H1 (cell line): ENCODE measurements around the gene OR6C75. TPM values are rescaled to one million over a fixed set of nuclear protein-coding genes. Genes with fewer than 3 reads are reported as not detected.

Source experiments
- CTCF ChIA-PET: fragments of 300-600 bp; sonication (Branson Sonifier 250); formaldehyde crosslinking; loops from one replicate; lab custom pipeline; 2021; ENCODE audit not compliant: partially characterized antibody; lab: Charles Lee
- POLR2A ChIA-PET: fragments of 300-600 bp; sonication (Branson Sonifier 250); formaldehyde crosslinking; loops from one replicate; lab custom pipeline; 2021; ENCODE audit warnings: inconsistent platforms; ENCODE audit not compliant: partially characterized antibody; lab: Charles Lee
- DNase-seq, 2 experiments: peaks; one replicate each; pipeline versions ENCODE4 v3.0.0 to v3.0.0-alpha.2; 2010 to 2022; ENCODE audit warnings: low spot score in 2 of 2, low read depth in 1 of 2, mixed read lengths in 1 of 2
- FAIRE-seq: peaks from 2 replicates; lab custom pipeline; 2011; peaks lifted over from hg19 to GRCh38; lab: Jason Lieb, UNC
- H2AFZ ChIP-seq: 2 replicates; pipeline ENCODE4 v1.8.1; 2012; ENCODE audit warnings: low read length, inconsistent platforms
- H2AK5ac ChIP-seq: 2 replicates; pipeline ENCODE4 v1.6.1; 2013; ENCODE audit warnings: low read depth, low read length
- H2BK120ac ChIP-seq: replicated peaks from 2 replicates; pipeline ENCODE3; 2013; ENCODE audit warnings: low read depth, low read length, inconsistent platforms
- H2BK12ac ChIP-seq: 2 replicates; pipeline ENCODE4 v1.6.1; 2013; ENCODE audit warnings: low read depth, low read length
- H2BK15ac ChIP-seq: 2 replicates; pipeline ENCODE4 v1.6.1; 2013; ENCODE audit warnings: low read length
- H2BK20ac ChIP-seq: 2 replicates; pipeline ENCODE4 v1.6.1; 2013; ENCODE audit warnings: low read length
- H2BK5ac ChIP-seq: 2 replicates; pipeline ENCODE4 v1.6.1; 2013; ENCODE audit warnings: low read depth, low read length
- H3K14ac ChIP-seq: 2 replicates; pipeline ENCODE4 v1.6.1; 2013; ENCODE audit warnings: inconsistent platforms; ENCODE audit not compliant: insufficient read length
- H3K18ac ChIP-seq: 2 replicates; pipeline ENCODE4 v1.6.1; 2013; ENCODE audit warnings: low read length; ENCODE audit errors: extremely low read depth
- H3K23ac ChIP-seq: 2 replicates; pipeline ENCODE4 v1.6.1; 2013; ENCODE audit warnings: inconsistent platforms; ENCODE audit not compliant: insufficient read length
- H3K23me2 ChIP-seq: 2 replicates; pipeline ENCODE4 v1.6.1; 2013; ENCODE audit warnings: low read depth, low read length
- H3K27ac ChIP-seq: 2 replicates; pipeline ENCODE4 v1.6.1; 2011; ENCODE audit warnings: low read depth, low read length, inconsistent platforms
- H3K27me3 ChIP-seq, 4 experiments: replicated peaks in 1 of 4; 1 replicate in 1 of 4; 2 replicates in 3 of 4; pipeline versions ENCODE4 v1.6.1 to v1.8.1; 2011 to 2013; ENCODE audit warnings: low read length in 3 of 4, mild to moderate bottlenecking in 3 of 4, inconsistent platforms in 2 of 4, mixed read lengths in 2 of 4, moderate library complexity in 1 of 4; ENCODE audit not compliant: control insufficient read depth in 3 of 4, insufficient read depth in 3 of 4; ENCODE audit errors: extremely low read depth in 1 of 4
- H3K36me3 ChIP-seq, 4 experiments: 2 replicates each; pipeline versions ENCODE4 v1.6.1 to v1.8.1; 2011 to 2013; ENCODE audit warnings: mild to moderate bottlenecking in 4 of 4, low read length in 3 of 4, moderate library complexity in 2 of 4, control low read depth in 1 of 4, inconsistent platforms in 1 of 4; ENCODE audit not compliant: insufficient read depth in 4 of 4, control insufficient read depth in 2 of 4
- H3K4ac ChIP-seq: replicated peaks from 2 replicates; pipeline ENCODE3; 2013; ENCODE audit warnings: low read length, low read depth, mixed read lengths, inconsistent platforms; ENCODE audit not compliant: insufficient read length
- H3K4me1 ChIP-seq, 4 experiments: replicated peaks in 1 of 4; 1 replicate in 1 of 4; 2 replicates in 3 of 4; pipeline versions ENCODE4 v1.6.1 to v1.8.1; 2011 to 2013; ENCODE audit warnings: low read length in 3 of 4, inconsistent platforms in 2 of 4, mixed read lengths in 1 of 4; ENCODE audit not compliant: insufficient read depth in 4 of 4, control insufficient read depth in 3 of 4
- H3K4me2 ChIP-seq, 2 experiments: 2 replicates each; pipeline versions ENCODE4 v1.6.1 to v1.8.1; 2011 to 2013; ENCODE audit warnings: low read depth in 2 of 2, low read length in 2 of 2, control low read depth in 1 of 2, inconsistent platforms in 1 of 2, mild to moderate bottlenecking in 1 of 2; ENCODE audit not compliant: insufficient read depth in 1 of 2
- H3K4me3 ChIP-seq, 4 experiments: fragments of 200-600, 300-600 bp in 1 of 4; sonication (generic), shearing (Covaris generic), sonication (Bioruptor Twin) in 1 of 4; 2 replicates each; pipeline versions ENCODE4 v1.5.1 to v1.8.1; 2011 to 2016; ENCODE audit warnings: low read length in 4 of 4, low read depth in 3 of 4, control low read depth in 2 of 4, inconsistent platforms in 2 of 4, mild to moderate bottlenecking in 2 of 4, mixed read lengths in 1 of 4, moderate library complexity in 1 of 4; ENCODE audit not compliant: insufficient read depth in 2 of 4; ENCODE audit errors: extremely low read depth in 1 of 4
- H3K56ac ChIP-seq: replicated peaks from 2 replicates; pipeline ENCODE3; 2013; ENCODE audit warnings: low read depth, mild to moderate bottlenecking, mixed read lengths, low read length, inconsistent platforms; ENCODE audit not compliant: insufficient read length
- H3K79me1 ChIP-seq: 2 replicates; pipeline ENCODE4 v1.6.1; 2013; ENCODE audit warnings: low read depth, low read length, control low read depth
- H3K79me2 ChIP-seq, 2 experiments: 2 replicates each; pipeline versions ENCODE4 v1.6.1 to v1.8.1; 2012 to 2013; ENCODE audit warnings: low read length in 2 of 2, mild to moderate bottlenecking in 2 of 2, inconsistent platforms in 1 of 2; ENCODE audit not compliant: insufficient read depth in 2 of 2, control insufficient read depth in 1 of 2
- H3K9ac ChIP-seq, 4 experiments: replicated peaks in 1 of 4; 1 replicate in 1 of 4; 2 replicates in 3 of 4; pipeline versions ENCODE4 v1.6.1 to v1.8.1; 2011 to 2013; ENCODE audit warnings: low read depth in 3 of 4, low read length in 3 of 4, control low read depth in 2 of 4, mild to moderate bottlenecking in 2 of 4, moderate library complexity in 2 of 4, inconsistent platforms in 1 of 4; ENCODE audit errors: extremely low read depth in 1 of 4
- H3K9me3 ChIP-seq, 2 experiments: 2 replicates each; pipeline versions ENCODE4 v1.6.1 to v1.8.1; 2012 to 2013; ENCODE audit warnings: mild to moderate bottlenecking in 2 of 2, moderate library complexity in 2 of 2, control low read depth in 1 of 2, inconsistent platforms in 1 of 2, low read depth in 1 of 2, low read length in 1 of 2, mixed read lengths in 1 of 2; ENCODE audit not compliant: insufficient read depth in 2 of 2
- H4K20me1 ChIP-seq, 2 experiments: replicated peaks in 1 of 2; 2 replicates each; pipeline versions ENCODE3 to v1.8.1; 2011 to 2013; ENCODE audit warnings: inconsistent platforms in 2 of 2, low read length in 2 of 2, mild to moderate bottlenecking in 1 of 2; ENCODE audit not compliant: insufficient read depth in 2 of 2, control insufficient read depth in 1 of 2
- H4K5ac ChIP-seq: 2 replicates; pipeline ENCODE4 v1.6.1; 2013; ENCODE audit warnings: low read length, low read depth, mixed read lengths, inconsistent platforms; ENCODE audit not compliant: insufficient read length
- H4K8ac ChIP-seq: 2 replicates; pipeline ENCODE4 v1.8.0; 2013; ENCODE audit warnings: mild to moderate bottlenecking, moderate library complexity, low read length, inconsistent platforms; ENCODE audit not compliant: insufficient read depth; ENCODE audit errors: extremely low read depth
- H4K91ac ChIP-seq: replicated peaks from 2 replicates; pipeline ENCODE3; 2013; ENCODE audit warnings: low read length, mixed read lengths, inconsistent platforms; ENCODE audit not compliant: insufficient read length
- BRCA1 ChIP-seq: IDR thresholded peaks from 2 replicates; pipeline ENCODE4 v1.6.1; 2012; ENCODE audit warnings: low read depth, low read length, improper control_type of control experiment
- CEBPB ChIP-seq: IDR thresholded peaks from 2 replicates; pipeline ENCODE4 v1.6.1; 2012; ENCODE audit warnings: low read depth, low read length
- CHD1 ChIP-seq: IDR thresholded peaks from 2 replicates; pipeline ENCODE4 v1.6.1; 2012; ENCODE audit warnings: low read depth, low read length, improper control_type of control experiment
- EZH2 ChIP-seq: fragments of 200-600 bp; sonication (generic); IDR thresholded peaks from 2 replicates; pipeline ENCODE4 v1.7.1; 2012; ENCODE audit warnings: low read depth, mild to moderate bottlenecking, moderate library complexity, low read length, inconsistent platforms; ENCODE audit not compliant: severe bottlenecking
- GTF2F1 ChIP-seq: IDR thresholded peaks from 2 replicates; pipeline ENCODE4 v1.6.1; 2012; ENCODE audit warnings: low read depth, low read length, improper control_type of control experiment, borderline replicate concordance
- HDAC6 ChIP-seq: IDR thresholded peaks from one replicate; pipeline ENCODE4 v1.7.1; 2012; ENCODE audit warnings: low read depth, mild to moderate bottlenecking, inconsistent platforms, low read length, moderate library complexity
- JUN ChIP-seq: IDR thresholded peaks from 2 replicates; pipeline ENCODE4 v1.6.1; 2011; ENCODE audit warnings: low read depth, mild to moderate bottlenecking, improper control_type of control experiment, low read length
- JUND ChIP-seq: IDR thresholded peaks from 2 replicates; pipeline ENCODE4 v1.6.1; 2011; ENCODE audit warnings: mild to moderate bottlenecking, improper control_type of control experiment, low read length
- KDM4A ChIP-seq: IDR thresholded peaks from one replicate; pipeline ENCODE4 v1.7.1; 2012; ENCODE audit warnings: low read depth, mild to moderate bottlenecking, moderate library complexity, low read length, inconsistent platforms; ENCODE audit not compliant: severe bottlenecking
- KDM5A ChIP-seq: fragments of 200-600 bp; IDR thresholded peaks from 2 replicates; pipeline ENCODE4 v1.7.1; 2012; ENCODE audit warnings: mild to moderate bottlenecking, low read length, inconsistent platforms, mixed read lengths
- SP4 ChIP-seq: IDR thresholded peaks from 2 replicates; pipeline ENCODE4 v1.6.1; 2012; ENCODE audit warnings: low read length, inconsistent platforms
- TAF1 ChIP-seq: IDR thresholded peaks from 2 replicates; pipeline ENCODE4 v1.6.1; 2011; ENCODE audit warnings: mild to moderate bottlenecking, low read depth, low read length
- WGBS, 2 experiments: shearing (Covaris generic) in 1 of 2; methylation state at CpG; one replicate each; pipeline versions ENCODE4 v1.1.6 to v1.1.7; 2013 to 2015; ENCODE audit warnings: low lambda C conversion rate in 2 of 2, mixed read lengths in 2 of 2, inconsistent platforms in 1 of 2, low coverage in 1 of 2, missing lambda C conversion rate in 1 of 2; ENCODE audit not compliant: insufficient replicate concordance in 2 of 2, insufficient coverage in 1 of 2, insufficient read length in 1 of 2; ENCODE audit errors: extremely low coverage in 1 of 2, missing lambda C conversion rate in 1 of 2; 5-methylcytosine and 5-hydroxymethylcytosine counted together
- polyA plus RNA-seq, 7 experiments: library from polyadenylated mRNA; depleted of rRNA in 3 of 7; stranded (reverse) in 5 of 7; unstranded in 2 of 7; fragments of >200 nt in 5 of 7; fragments of 200-250 nt in 2 of 7; gene quantifications; 1 replicate in 5 of 7; 2 replicates in 1 of 7; 4 replicates in 1 of 7; pipeline versions ENCODE4 v1.2.1 to v1.2.3, GENCODE V29; 2011 to 2013; ENCODE audit warnings: missing spikeins in 2 of 7, mixed read lengths in 2 of 7
- total RNA-seq: library from RNA; stranded (reverse); fragmentation: NEBNext Ultra II Directional; extraction: Animal tissue kit (Norgen Biotek cat#: 25700); gene quantifications from 2 replicates; pipeline ENCODE4 v1.2.1, GENCODE V29; 2021
- TF ChIP-seq, protein P1 (sequence below), 3 experiments: IDR thresholded peaks; 1 replicate in 2 of 3; 2 replicates in 1 of 3; pipeline versions ENCODE4 v1.5.1 to v1.6.1; 2011; ENCODE audit warnings: low read length in 3 of 3, mild to moderate bottlenecking in 3 of 3, inconsistent platforms in 2 of 3, low read depth in 1 of 3, moderate library complexity in 1 of 3; ENCODE audit not compliant: insufficient read depth in 1 of 3; ENCODE audit errors: control extremely low read depth in 1 of 3

The OR6C75 gene
- total and polyA plus RNA-seq, 2 of the 8 experiments (the other 6 are each of a cell fraction or from before 2014, with no cell fraction given) = not detected

GRCh38 chr12:55330446-55330845 lies 32.3 kb upstream of the OR6C75 start, which contains the start of gene OR6C3:
TSS of gene OR6C3 (plus strand) at chr12:55330746. CDS start at chr12:55331701, 955 bp downstream.
- Histone ChIP-seq H3K23me2 (no peaks in the 10 kb centered on the region), H2AFZ (no peak within 1 kb of the TSS), H3K4me1 (peaks cover 0 to 3% (median 1%) of the 10 kb centered on the region in 4 experiments; a peak in 3 of 7 replicates), H3K56ac (no peak within 1 kb of the TSS), H3K14ac (no peak within 1 kb of the TSS), H2BK120ac (no peak within 1 kb of the TSS), H2BK5ac (no peak within 1 kb of the TSS), H2BK12ac (no peak within 1 kb of the TSS), H3K18ac (no peak within 1 kb of the TSS), H3K4ac (no peak within 1 kb of the TSS), H2BK20ac (no peak within 1 kb of the TSS), H3K27ac (no peak within 1 kb of the TSS), H2AK5ac (no peak within 1 kb of the TSS), H3K79me1 (no peaks in the 10 kb centered on the region), H3K23ac (no peak within 1 kb of the TSS), H4K20me1 (no peaks in the 10 kb centered on the region), H4K5ac (no peak within 1 kb of the TSS), H3K9ac (no peak within 1 kb of the TSS), H4K8ac (no peak within 1 kb of the TSS), H3K9me3 (no peaks in the 10 kb centered on the region), H3K4me2 (no peak within 1 kb of the TSS), H3K27me3 (no peaks in the 10 kb centered on the region), H3K79me2 (no peaks in the 10 kb centered on the region), H2BK15ac (no peak within 1 kb of the TSS), H3K36me3 (no peaks in the 10 kb centered on the region), H4K91ac (no peak within 1 kb of the TSS), H3K4me3 (no peak within 1 kb of the TSS)
- 88% methylated on average over 1 of the region's 1 CpG; no CpG with 5 or more reads in 1 of the 2 experiments for WGBS, 2 experiments
- FAIRE-seq (no peak), DNase-seq (no peak)
- CTCF ChIA-PET = interaction anchor here (0.5 to 1.8 kb wide), 2 partner anchors 289 to 326 kb away, joined by 3 to 5 read pairs; no protein-coding TSS in a partner anchor
- POLR2A ChIA-PET = no interaction called here
- TF ChIP-seq BRCA1 (no peak), JUN (no peak), CHD1 (no peak), TAF1 (no peak), SP4 (no peak), HDAC6 (no peak), KDM4A (no peak), GTF2F1 (no peak), CEBPB (no peak), JUND (no peak), EZH2 (no peak), KDM5A (no peak)
- TF ChIP-seq, protein P1, sequence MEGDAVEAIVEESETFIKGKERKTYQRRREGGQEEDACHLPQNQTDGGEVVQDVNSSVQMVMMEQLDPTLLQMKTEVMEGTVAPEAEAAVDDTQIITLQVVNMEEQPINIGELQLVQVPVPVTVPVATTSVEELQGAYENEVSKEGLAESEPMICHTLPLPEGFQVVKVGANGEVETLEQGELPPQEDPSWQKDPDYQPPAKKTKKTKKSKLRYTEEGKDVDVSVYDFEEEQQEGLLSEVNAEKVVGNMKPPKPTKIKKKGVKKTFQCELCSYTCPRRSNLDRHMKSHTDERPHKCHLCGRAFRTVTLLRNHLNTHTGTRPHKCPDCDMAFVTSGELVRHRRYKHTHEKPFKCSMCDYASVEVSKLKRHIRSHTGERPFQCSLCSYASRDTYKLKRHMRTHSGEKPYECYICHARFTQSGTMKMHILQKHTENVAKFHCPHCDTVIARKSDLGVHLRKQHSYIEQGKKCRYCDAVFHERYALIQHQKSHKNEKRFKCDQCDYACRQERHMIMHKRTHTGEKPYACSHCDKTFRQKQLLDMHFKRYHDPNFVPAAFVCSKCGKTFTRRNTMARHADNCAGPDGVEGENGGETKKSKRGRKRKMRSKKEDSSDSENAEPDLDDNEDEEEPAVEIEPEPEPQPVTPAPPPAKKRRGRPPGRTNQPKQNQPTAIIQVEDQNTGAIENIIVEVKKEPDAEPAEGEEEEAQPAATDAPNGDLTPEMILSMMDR (IDR thresholded peaks at IDR 0.05; ENCODE audit: control extremely low read depth in 1 of 3, insufficient read depth in 1 of 3, low read depth in 1 of 3, low read length in 3 of 3) = no peak
